ENCODE measurements around the gene SLC6A11. TPM values are rescaled to one million over a fixed set of nuclear protein-coding genes. Genes with fewer than 3 reads are reported as not detected.

The SLC6A11 gene
- total and polyA plus RNA-seq, 2 of the 8 experiments (the other 6 are each of a cell fraction or from before 2014, with no cell fraction given): 0.78 to 1.5 TPM

GRCh38 chr3:10770547-10770946, 45.5 kb upstream of the SLC6A11 start:
- no peaks in the 10 kb centered on the region; a peak in 1 of 7 replicates for H3K4me1 ChIP-seq (replicated peaks in 1 of 4; ENCODE audit: control insufficient read depth in 3 of 4, insufficient read depth in 4 of 4, low read length in 3 of 4)
- H2BK5ac ChIP-seq (ENCODE audit: low read depth, low read length): no peak overlapping the region
- no peak overlapping the region for H3K56ac ChIP-seq (replicated peaks; ENCODE audit: insufficient read length, low read depth, low read length)
- H3K4me2 ChIP-seq (ENCODE audit: insufficient read depth in 1 of 2, low read depth in 2 of 2, low read length in 2 of 2): no peak overlapping the region
- H2AFZ ChIP-seq (ENCODE audit: low read length): no peak overlapping the region
- H4K20me1 ChIP-seq (replicated peaks in 1 of 2; ENCODE audit: control insufficient read depth in 1 of 2, insufficient read depth in 2 of 2, low read length in 2 of 2): no peaks in the 10 kb centered on the region
- no peak overlapping the region for H2BK20ac ChIP-seq (ENCODE audit: low read length)
- DNase-seq (ENCODE audit: low read depth in 1 of 2, low spot score in 2 of 2) (no peak), FAIRE-seq (no peak)
- H2BK120ac ChIP-seq (replicated peaks; ENCODE audit: low read depth, low read length): no peak overlapping the region
- no peak overlapping the region for H3K27ac ChIP-seq (ENCODE audit: low read depth, low read length)
- no peak overlapping the region for H3K23ac ChIP-seq (ENCODE audit: insufficient read length)
- H3K18ac ChIP-seq (ENCODE audit: extremely low read depth, low read length): no peak overlapping the region
- H3K9ac ChIP-seq (replicated peaks in 1 of 4; ENCODE audit: extremely low read depth in 1 of 4, low read depth in 3 of 4, low read length in 3 of 4): no peak overlapping the region
- no peaks in the 10 kb centered on the region for H3K9me3 ChIP-seq (ENCODE audit: insufficient read depth in 2 of 2, low read depth in 1 of 2, low read length in 1 of 2)
- no peak overlapping the region for H3K14ac ChIP-seq (ENCODE audit: insufficient read length)
- H3K23me2 ChIP-seq (ENCODE audit: low read depth, low read length): no peaks in the 10 kb centered on the region
- no peak overlapping the region for H2BK15ac ChIP-seq (ENCODE audit: low read length)
- H4K91ac ChIP-seq (replicated peaks; ENCODE audit: insufficient read length, low read length): no peak overlapping the region
- peaks cover 0 to 5% (median under 1%) of the 10 kb centered on the region in 4 experiments; a peak in 2 of 7 replicates for H3K27me3 ChIP-seq (replicated peaks in 1 of 4; ENCODE audit: control insufficient read depth in 3 of 4, extremely low read depth in 1 of 4, insufficient read depth in 3 of 4, low read length in 3 of 4)
- H3K4me3 ChIP-seq (ENCODE audit: extremely low read depth in 1 of 4, insufficient read depth in 2 of 4, low read depth in 3 of 4, low read length in 4 of 4): no peak overlapping the region
- no peak overlapping the region for H4K5ac ChIP-seq (ENCODE audit: insufficient read length, low read depth, low read length)
- no peak overlapping the region for H2AK5ac ChIP-seq (ENCODE audit: low read depth, low read length)
- no peak overlapping the region for H3K4ac ChIP-seq (replicated peaks; ENCODE audit: insufficient read length, low read depth, low read length)
- H3K79me1 ChIP-seq (ENCODE audit: low read depth, low read length): no peaks in the 10 kb centered on the region
- ChIA-PET CTCF (ENCODE audit: partially characterized antibody) (interaction anchor here (1.0 to 11.3 kb wide), 7 partner anchors 10 to 175 kb away, joined by 3 to 193 read pairs (median 5); no protein-coding TSS in a partner anchor), POLR2A (ENCODE audit: partially characterized antibody) (no interaction called here)
- H4K8ac ChIP-seq (ENCODE audit: extremely low read depth, insufficient read depth, low read length): no peak overlapping the region
- H3K79me2 ChIP-seq (ENCODE audit: control insufficient read depth in 1 of 2, insufficient read depth in 2 of 2, low read length in 2 of 2): no peaks in the 10 kb centered on the region
- no peak overlapping the region for H2BK12ac ChIP-seq (ENCODE audit: low read depth, low read length)
- WGBS, 2 experiments (ENCODE audit: extremely low coverage in 1 of 2, insufficient coverage in 1 of 2, insufficient read length in 1 of 2, insufficient replicate concordance in 2 of 2, low coverage in 1 of 2, low lambda C conversion rate in 2 of 2, missing lambda C conversion rate in 1 of 2): 87% methylated on average over 11 of the region's 11 CpGs; no CpG with 5 or more reads in 1 of the 2 experiments
- H3K36me3 ChIP-seq (ENCODE audit: control insufficient read depth in 2 of 4, insufficient read depth in 4 of 4, low read length in 3 of 4): no peaks in the 10 kb centered on the region
- TF ChIP-seq CREB1 (IDR thresholded peaks at IDR 0.05): no peak
- no peak for TF ChIP-seq RNF2 (IDR thresholded peaks at IDR 0.05; ENCODE audit: borderline replicate concordance, low read depth, low read length, missing control alignments, poor library complexity, severe bottlenecking)
- TF ChIP-seq KDM5A (IDR thresholded peaks at IDR 0.05; ENCODE audit: low read length): no peak
- TF ChIP-seq CBX8 (IDR thresholded peaks at IDR 0.05; ENCODE audit: borderline replicate concordance, low read depth, low read length): no peak
- TF ChIP-seq TCF12 (IDR thresholded peaks at IDR 0.05; ENCODE audit: low read depth, low read length): no peak
- TF ChIP-seq TEAD4 (IDR thresholded peaks at IDR 0.05; ENCODE audit: low read depth, low read length): no peak

Data from H1 (cell line).